Esophagus squamous epithelium (tissue), 5 donors: Measurements from ENCODE around the gene CHN2. TPM values are rescaled to one million over a fixed set of nuclear protein-coding genes. Genes with fewer than 3 reads are reported as not detected.

Experiments
- DNase-seq: peaks from one replicate; lab custom pipeline; 2025; lab: John Stamatoyannopoulos, UW
- H3K27ac ChIP-seq, 4 donors: fragments of 200-600 bp; sonication (generic); one replicate each; pipeline ENCODE4 v1.5.1; 2016 to 2019; ENCODE audit warnings: mild to moderate bottlenecking in 1 of 4
- H3K27me3 ChIP-seq, 4 donors: fragments of 200-600 bp; sonication (generic); 1 replicate in 3 of 4; 2 replicates in 1 of 4; pipeline versions ENCODE4 v1.5.1 to v1.6.0; 2017 to 2021; ENCODE audit warnings: antibody characterized with exemption in 1 of 4
- H3K36me3 ChIP-seq, 3 donors: fragments of 200-600 bp; sonication (generic); one replicate each; pipeline ENCODE4 v1.5.1; 2016 to 2019
- H3K4me1 ChIP-seq, 3 donors: fragments of 200-600 bp; sonication (generic); one replicate each; pipeline ENCODE4 v1.5.1; 2017 to 2019
- H3K4me3 ChIP-seq, 4 donors: fragments of 200-600 bp; sonication (generic); 1 replicate in 3 of 4; 2 replicates in 1 of 4; pipeline ENCODE4 v1.5.1; 2016 to 2019; ENCODE audit warnings: mild to moderate bottlenecking in 2 of 4, moderate library complexity in 1 of 4
- H3K9me3 ChIP-seq, 3 donors: fragments of 200-600 bp; sonication (generic); one replicate each; pipeline ENCODE4 v1.5.1; 2016 to 2019
- CTCF ChIP-seq, 6 experiments: fragments of 450-650 bp in 4 of 6; fragments of 200-600 bp in 2 of 6; sonication (generic) in 2 of 6; IDR thresholded peaks; one replicate each; pipeline ENCODE4 v1.5.1; 2016 to 2019; ENCODE audit warnings: antibody characterized with exemption in 6 of 6, mild to moderate bottlenecking in 4 of 6, moderate library complexity in 4 of 6
- POLR2A ChIP-seq, 4 donors: fragments of 450-650 bp; IDR thresholded peaks; one replicate each; pipeline ENCODE4 v1.6.1; 2017; ENCODE audit warnings: antibody characterized with exemption in 4 of 4, mild to moderate bottlenecking in 4 of 4, moderate library complexity in 3 of 4
- WGBS, 2 donors: methylation state at CpG; one replicate each; pipeline ENCODE4 v1.1.5; 2018; 5-methylcytosine and 5-hydroxymethylcytosine counted together
- intact Hi-C: fragments of 100-400 bp; cut with DNase I; formaldehyde crosslinking; loops from one replicate; pipeline ENCODE4 v1.15.0; 2022
- total RNA-seq, 4 donors: library from RNA; depleted of rRNA; stranded (reverse); fragments of >200 nt; gene quantifications; one replicate each; pipeline ENCODE4 v1.1.0, GENCODE V29; 2016
- donor health status: DM: yes; HTN: yes; CAD: no.

CHN2 gene
- total RNA-seq, 4 donors from 2014 or later = 0.08 to 8.6 (median 1.7) TPM

GRCh38 chr7:29499932-29500331 is 305.4 kb downstream of the CHN2 start:
- TF ChIP-seq POLR2A (IDR thresholded peaks at IDR 0.05) (no peak), CTCF (IDR thresholded peaks at IDR 0.05) (no peak)
- no peaks in the 10 kb centered on the region for H3K9me3 ChIP-seq
- H3K27me3 ChIP-seq = no peaks in the 10 kb centered on the region
- H3K27ac ChIP-seq = no peak overlapping the region
- no peak for DNase-seq
- 80 to 91% methylated on average over 3 of the region's 3 CpGs for WGBS, 2 donors
- no peaks in the 10 kb centered on the region for H3K4me1 ChIP-seq
- intact Hi-C loops = no loop called here
- H3K4me3 ChIP-seq = no peak overlapping the region
- peaks cover 0 to 2% (median 0%) of the 10 kb centered on the region in 3 donors for H3K36me3 ChIP-seq

GRCh38 chr7:29500719-29501118 is 306.1 kb downstream of the CHN2 start:
- no peaks in the 10 kb centered on the region for H3K4me1 ChIP-seq
- WGBS, 2 donors = 63 to 64% methylated on average over 3 of the region's 3 CpGs
- intact Hi-C loops = no loop called here

DNA sequence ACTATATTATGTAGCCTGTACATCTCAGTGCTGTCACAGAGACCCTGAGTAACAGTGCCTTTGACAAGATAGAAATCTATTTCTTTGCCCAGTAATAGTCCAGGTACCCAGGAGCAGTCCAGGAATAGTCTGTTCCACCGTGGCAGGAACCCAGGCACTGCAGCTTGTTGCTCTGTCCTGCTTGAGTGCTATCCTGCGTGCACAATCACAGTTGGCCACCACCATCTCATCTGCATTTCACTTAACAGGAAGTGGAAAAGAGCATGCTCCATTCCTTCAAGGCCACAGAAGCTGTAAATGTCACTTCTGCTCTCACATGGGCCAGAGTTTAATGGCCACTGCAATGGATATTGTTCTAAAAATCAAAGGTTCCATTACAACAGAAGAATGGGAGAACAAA is 307.6 kb downstream of the CHN2 start:
- Histone ChIP-seq H3K27me3 (no peaks in the 10 kb centered on the region), H3K9me3 (no peaks in the 10 kb centered on the region), H3K36me3 (peaks cover 0 to 8% (median 0%) of the 10 kb centered on the region in 3 donors), H3K27ac (no peak overlapping the region), H3K4me3 (no peak overlapping the region), H3K4me1 (no peaks in the 10 kb centered on the region)
- DNase-seq = no peak
- TF ChIP-seq CTCF (IDR thresholded peaks at IDR 0.05) (no peak), POLR2A (IDR thresholded peaks at IDR 0.05) (no peak)
- WGBS, 2 donors = 68 to 77% methylated on average over 2 of the region's 2 CpGs
- intact Hi-C loops = no loop called here

More at GRCh38 chr7:29500719-29501118, 306.1 kb downstream of the CHN2 start:
- DNase-seq = no peak
- Histone ChIP-seq H3K27me3 (no peaks in the 10 kb centered on the region), H3K36me3 (peaks cover 0 to 8% (median 0%) of the 10 kb centered on the region in 3 donors), H3K4me3 (no peak overlapping the region), H3K9me3 (no peaks in the 10 kb centered on the region), H3K27ac (no peak overlapping the region)
- TF ChIP-seq POLR2A (IDR thresholded peaks at IDR 0.05) (no peak), CTCF (IDR thresholded peaks at IDR 0.05) (no peak)

GRCh38 chr7:29505931-29506330 is 311.4 kb downstream of the CHN2 start:
- WGBS, 2 donors = 89 to 91% methylated on average over 4 of the region's 4 CpGs
- no peak for DNase-seq
- intact Hi-C loops = no loop called here

DNA sequence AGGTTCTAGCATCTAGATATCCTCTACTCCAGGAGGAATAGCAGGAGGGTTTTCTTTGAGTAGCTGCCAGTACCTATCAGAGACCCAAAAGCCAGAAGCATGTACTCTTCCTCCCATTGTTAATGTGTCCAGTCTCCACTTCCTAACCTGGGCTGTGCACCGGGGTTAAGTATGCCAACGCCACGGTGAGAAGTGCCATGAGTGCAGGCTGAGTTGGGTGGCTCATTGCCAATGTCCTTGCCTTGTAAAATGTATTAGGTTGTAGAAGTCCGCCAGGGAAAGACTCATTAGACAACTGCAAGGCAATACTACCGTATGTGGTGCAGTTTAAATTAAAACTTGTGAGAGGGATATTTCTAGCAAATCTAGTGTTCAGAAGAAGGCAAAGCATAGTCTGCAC is 314.0 kb downstream of the CHN2 start:
- 75 to 78% methylated on average over 5 of the region's 5 CpGs for WGBS, 2 donors
- H3K4me1 ChIP-seq = no peaks in the 10 kb centered on the region
- no peaks in the 10 kb centered on the region for H3K27me3 ChIP-seq
- peaks cover 0 to 15% (median 0%) of the 10 kb centered on the region in 3 donors for H3K36me3 ChIP-seq
- DNase-seq = no peak
- intact Hi-C loops = no loop called here
- no peak overlapping the region for H3K4me3 ChIP-seq
- TF ChIP-seq POLR2A (IDR thresholded peaks at IDR 0.05) (no peak), CTCF (IDR thresholded peaks at IDR 0.05) (no peak)
- H3K27ac ChIP-seq = no peak overlapping the region
- no peaks in the 10 kb centered on the region for H3K9me3 ChIP-seq

More at GRCh38 chr7:29505931-29506330, 311.4 kb downstream of the CHN2 start:
- H3K4me1 ChIP-seq = no peaks in the 10 kb centered on the region
- H3K4me3 ChIP-seq = no peak overlapping the region
- TF ChIP-seq CTCF (IDR thresholded peaks at IDR 0.05) = no peak
- TF ChIP-seq POLR2A (IDR thresholded peaks at IDR 0.05) = no peak
- peaks cover 0 to 15% (median 0%) of the 10 kb centered on the region in 3 donors for H3K36me3 ChIP-seq
- H3K9me3 ChIP-seq = no peaks in the 10 kb centered on the region
- H3K27me3 ChIP-seq = no peaks in the 10 kb centered on the region
- no peak overlapping the region for H3K27ac ChIP-seq
